Stimulated activated CD8-positive, alpha-beta memory T cell treated with anti-CD3 and anti-CD28 coated beads, Interleukin-12 subunit alpha, Interleukin-12 subunit beta, amount 100 ng/mL, for 24 hours (primary cell): Measurements from ENCODE around the gene C3orf80.
"Not testable (repeated sequence)": the region's sequence is repeated elsewhere in the genome, so short reads cannot be mapped to it uniquely, and the experiment has no call there.

ENCODE experiments used
- DNase-seq: peaks from one replicate; pipeline ENCODE4 v3.0.0-alpha.2; 2020; ENCODE audit errors: extremely low read depth

C3orf80 gene

GRCh38 chr3:160213191-160213590 is 12.0 kb upstream of the C3orf80 start:
- no peak for DNase-seq

- no peak for DNase-seq
Observed at GRCh38 chr3:160217675-160218074, 7.5 kb upstream of the C3orf80 start.

GRCh38 chr3:160218136-160218535 is 7.1 kb upstream of the C3orf80 start:
- DNase-seq = no peak

- no peak for DNase-seq
Observed at GRCh38 chr3:160220038-160220437, 5.2 kb upstream of the C3orf80 start.

- no peak for DNase-seq
Observed at GRCh38 chr3:160221019-160221418, 4.2 kb upstream of the C3orf80 start.

GRCh38 chr3:160224256-160224655 is 966 bp upstream of the C3orf80 start:
- no peak for DNase-seq

GRCh38 chr3:160224811-160225175 is 429 bp upstream of the C3orf80 start:
- no peak for DNase-seq

- no peak for DNase-seq
Observed at GRCh38 chr3:160226026-160226907, 1.0 kb downstream of the C3orf80 start.

- DNase-seq = no peak
Observed at GRCh38 chr3:160227419-160227818, 2.2 kb downstream of the C3orf80 start.

GRCh38 chr3:160232014-160232413 is 6.8 kb downstream of the C3orf80 start:
- DNase-seq = no peak

- DNase-seq = not testable (repeated sequence)
Observed at GRCh38 chr3:160240719-160241118, 15.5 kb downstream of the C3orf80 start.

GRCh38 chr3:160245261-160245800 is 20.1 kb downstream of the C3orf80 start:
- DNase-seq = no peak

GRCh38 chr3:160247766-160248165 is 22.5 kb downstream of the C3orf80 start:
- no peak for DNase-seq

- DNase-seq = no peak
Observed at GRCh38 chr3:160253298-160253697, 28.1 kb downstream of the C3orf80 start.

- DNase-seq = no peak
Observed at GRCh38 chr3:160257606-160258005, 32.4 kb downstream of the C3orf80 start.

GRCh38 chr3:160259589-160259988 is 34.4 kb downstream of the C3orf80 start:
- DNase-seq = no peak

- no peak for DNase-seq
Observed at GRCh38 chr3:160260587-160261270, 35.5 kb downstream of the C3orf80 start.

GRCh38 chr3:160265088-160265487 is 39.9 kb downstream of the C3orf80 start:
- no peak for DNase-seq
